GM12874 (cell line): Measurements from ENCODE around the gene SHD.

Source experiments
- CTCF ChIP-seq: IDR thresholded peaks from 2 replicates; pipeline ENCODE4 v1.5.1; 2011; ENCODE audit warnings: low read depth, mild to moderate bottlenecking, control low read depth, low read length, moderate library complexity; ENCODE audit not compliant: insufficient read depth

Gene SHD

DNA sequence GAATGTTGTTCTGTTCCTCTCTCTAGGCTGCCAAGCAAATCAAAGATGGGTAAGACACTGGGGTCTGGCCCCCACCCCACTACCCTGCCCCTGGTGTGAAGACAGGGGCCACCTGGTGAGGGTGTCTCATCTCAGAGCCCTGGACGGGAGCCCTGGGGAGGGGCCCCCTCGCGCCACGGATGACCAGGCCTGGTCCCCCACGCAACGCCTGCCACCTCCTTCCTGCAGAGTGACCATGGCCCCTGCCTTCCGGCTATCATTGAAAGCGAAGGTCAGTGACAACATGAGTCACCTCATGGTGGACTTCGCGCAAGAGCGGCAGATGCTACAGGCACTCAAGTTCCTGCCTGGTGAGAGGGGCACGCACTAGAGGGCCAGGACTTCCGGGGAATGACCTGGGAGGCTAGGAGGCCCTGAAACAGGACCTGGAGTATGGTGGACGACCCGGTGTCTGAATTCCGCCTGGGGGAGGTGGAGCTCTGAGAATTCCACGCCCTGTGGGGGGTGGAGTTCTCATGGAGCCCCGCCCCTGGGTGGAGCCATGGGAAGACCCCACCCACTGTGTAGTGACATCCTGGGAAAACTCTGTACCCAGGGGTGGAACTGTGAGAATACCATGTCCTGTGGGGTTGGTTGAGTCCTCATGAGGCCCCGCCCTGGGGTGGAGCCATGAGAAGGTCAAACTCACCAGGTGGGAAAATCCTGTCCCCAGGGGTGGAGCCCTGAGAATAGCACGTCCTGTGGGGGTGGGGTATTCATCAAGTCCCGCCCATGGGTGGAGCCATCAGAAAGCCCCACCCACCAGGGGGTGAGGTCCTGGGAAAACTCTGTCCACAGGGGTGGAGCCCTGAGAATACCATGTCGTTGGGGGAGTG is 31.4 kb downstream of the SHD start:
- TF ChIP-seq CTCF, result no peak

DNA sequence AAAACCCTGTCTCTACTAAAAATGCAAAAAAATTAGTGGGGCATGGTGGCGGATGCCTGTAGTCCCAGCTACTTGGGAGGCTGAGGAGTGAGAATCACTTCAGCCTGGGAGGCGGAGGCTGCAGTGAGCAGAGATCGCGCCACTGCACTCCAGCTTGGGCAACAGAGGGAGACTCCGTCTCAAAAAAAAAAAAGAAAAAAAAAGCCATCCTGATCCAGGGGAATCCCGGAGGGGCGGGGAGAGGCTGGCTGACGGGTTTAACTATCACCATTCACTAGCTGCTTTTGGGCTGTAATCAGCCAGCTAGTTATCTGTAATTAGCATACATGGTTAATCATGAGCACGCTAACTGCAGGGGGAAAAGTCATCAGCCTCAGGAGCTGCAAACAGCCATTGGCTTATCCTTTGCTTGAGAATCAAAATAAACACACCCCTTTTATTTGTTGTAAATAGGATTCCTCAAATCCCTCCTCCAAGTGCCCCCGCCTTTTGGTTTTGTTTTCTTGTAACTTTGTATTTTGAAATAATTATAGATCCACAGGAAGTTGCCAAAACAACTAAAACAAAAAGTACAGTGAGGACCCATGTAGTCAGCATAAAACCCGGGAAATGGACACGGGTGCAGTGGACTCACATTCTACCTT is 34.9 kb downstream of the SHD start:
- TF ChIP-seq CTCF, result no peak

DNA sequence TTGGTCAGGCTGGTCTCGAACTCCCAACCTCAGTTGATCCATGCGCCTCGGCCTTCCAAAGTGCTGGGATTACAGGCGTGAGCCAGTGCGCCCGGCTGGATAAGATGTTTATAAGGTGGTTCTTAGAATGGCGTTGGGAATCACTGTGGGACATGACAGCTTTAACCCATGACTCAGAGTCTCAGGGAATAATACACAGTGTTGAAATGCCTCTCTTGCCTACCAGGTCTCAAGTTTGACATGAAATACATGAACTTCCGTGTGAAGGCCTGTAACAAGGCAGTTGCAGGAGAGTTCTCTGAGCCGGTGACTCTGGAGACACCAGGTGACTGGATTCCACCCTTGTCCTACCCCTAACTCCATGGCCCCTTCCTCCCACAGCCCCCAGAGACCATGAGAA is 37.9 kb downstream of the SHD start:
- no peak for TF ChIP-seq CTCF

DNA sequence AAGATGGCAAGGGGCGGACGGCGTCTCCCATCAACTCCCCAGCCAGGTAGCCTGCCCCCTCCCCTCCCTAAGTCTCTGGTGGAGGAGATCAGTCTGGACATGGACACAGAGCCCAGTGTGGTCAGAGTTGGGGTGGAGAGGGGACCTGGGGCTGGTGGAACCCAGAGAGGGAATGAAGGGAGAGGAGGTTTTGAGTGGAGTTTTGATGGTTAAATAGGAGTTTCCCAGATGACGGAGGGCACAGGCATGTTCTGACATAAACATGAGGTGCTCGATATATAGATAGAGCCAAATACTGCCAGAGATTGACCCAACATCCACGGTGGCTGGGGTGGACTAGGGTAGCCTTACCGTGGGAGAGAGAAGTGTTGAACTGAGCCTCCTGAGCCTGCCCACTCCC is 39.4 kb downstream of the SHD start:
- no peak for TF ChIP-seq CTCF

DNA sequence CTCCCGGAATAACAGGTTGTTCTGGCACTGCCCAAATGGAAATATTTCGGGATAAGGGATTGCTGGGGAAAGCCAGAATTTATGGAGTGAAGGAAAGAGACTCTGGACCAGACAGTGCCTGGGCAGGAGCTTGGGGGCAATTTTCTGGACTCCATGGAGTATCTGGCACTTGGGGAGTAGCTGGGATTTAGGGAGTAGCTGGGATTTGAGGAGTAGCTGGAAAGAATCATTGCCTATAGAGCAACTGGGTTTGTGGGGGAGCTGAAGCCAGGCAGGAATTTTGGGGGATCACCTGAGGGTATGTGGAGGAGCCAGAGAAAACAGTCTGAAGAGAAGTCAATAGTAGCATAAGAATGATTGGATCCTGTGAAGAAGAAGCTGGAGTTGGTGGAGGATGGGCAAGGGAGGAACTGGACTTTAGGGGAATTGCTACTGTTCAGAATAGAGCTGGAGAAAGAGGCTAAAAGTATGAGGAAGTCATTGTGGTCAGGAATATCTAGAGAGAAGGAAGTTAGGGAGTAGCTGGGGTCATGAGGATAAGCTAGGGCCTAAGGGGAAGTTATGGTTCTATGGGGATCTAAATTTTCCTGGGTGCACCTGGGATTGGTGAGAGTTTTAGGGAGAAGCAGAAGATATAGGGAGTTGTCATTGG is 40.1 kb downstream of the SHD start:
- no peak for TF ChIP-seq CTCF

- TF ChIP-seq CTCF, result no peak
These were observed 41.4 kb downstream of the SHD start for GRCh38 chr19:4320419-4320818.

DNA sequence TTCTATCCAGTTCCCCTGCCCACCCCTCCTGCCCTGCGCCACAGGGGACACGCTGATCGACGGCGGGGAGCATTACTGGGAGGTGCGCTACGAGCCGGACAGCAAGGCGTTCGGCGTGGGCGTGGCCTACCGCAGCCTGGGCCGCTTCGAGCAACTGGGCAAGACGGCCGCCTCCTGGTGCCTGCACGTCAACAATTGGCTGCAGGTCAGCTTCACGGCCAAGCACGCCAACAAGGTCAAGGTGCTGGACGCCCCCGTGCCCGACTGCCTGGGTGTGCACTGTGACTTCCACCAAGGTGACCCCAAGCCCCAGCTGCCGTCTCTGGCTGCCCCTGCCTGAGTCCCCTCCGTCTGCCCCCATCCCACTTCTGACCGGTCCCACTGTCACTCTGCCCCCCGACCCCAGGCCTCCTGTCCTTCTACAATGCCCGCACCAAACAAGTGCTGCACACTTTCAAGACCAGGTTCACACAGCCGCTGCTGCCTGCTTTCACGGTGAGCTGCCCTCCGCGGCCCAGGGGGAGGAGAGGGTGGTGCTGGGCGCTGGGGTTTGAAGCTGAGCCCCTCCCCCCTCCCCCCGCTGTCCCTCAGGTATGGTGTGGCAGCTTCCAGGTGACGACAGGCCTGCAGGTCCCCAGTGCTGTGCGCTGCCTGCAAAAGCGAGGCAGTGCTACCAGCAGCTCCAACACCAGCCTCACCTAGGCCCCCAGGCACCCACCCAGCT is 44.0 kb downstream of the SHD start:
- no peak for TF ChIP-seq CTCF
